RWPE2 (cell line): Measurements from ENCODE around the gene BMPER.

Experiments used
- ATAC-seq: fragments of 200-7000 bp; cut with Tn5 transposase; 3 replicates; pipeline ENCODE4 v1.9.1; 2021; ENCODE audit warnings: low read depth
- DNase-seq: peaks from one replicate; pipeline ENCODE4 v3.0.0-alpha.2; 2020; ENCODE audit warnings: low spot score
- H3K27ac ChIP-seq: fragments of 450-650 bp; 2 replicates; pipeline ENCODE4 v1.5.1; 2017; ENCODE audit warnings: mild to moderate bottlenecking; ENCODE audit not compliant: poor library complexity, severe bottlenecking
- H3K27me3 ChIP-seq: fragments of 250-450 bp; sonication (Bioruptor Pico); 2 replicates; pipeline ENCODE4 v1.5.1; 2021; ENCODE audit warnings: mild to moderate bottlenecking, moderate library complexity; ENCODE audit not compliant: insufficient read depth, poor library complexity, severe bottlenecking
- H3K36me3 ChIP-seq: fragments of 250-450 bp; sonication (Bioruptor Pico); 2 replicates; pipeline ENCODE4 v1.5.1; 2020; ENCODE audit warnings: low read depth, mild to moderate bottlenecking, moderate library complexity
- H3K4me1 ChIP-seq: fragments of 250-450 bp; sonication (Bioruptor Pico); 2 replicates; pipeline ENCODE4 v1.5.1; 2021; ENCODE audit warnings: mild to moderate bottlenecking, moderate library complexity; ENCODE audit not compliant: insufficient read depth, poor library complexity, severe bottlenecking
- H3K4me3 ChIP-seq: fragments of 250-450 bp; sonication (Bioruptor Pico); 2 replicates; pipeline ENCODE4 v1.5.1; 2021; ENCODE audit warnings: mild to moderate bottlenecking, moderate library complexity; ENCODE audit not compliant: severe bottlenecking
- H3K9me3 ChIP-seq: fragments of 250-450 bp; sonication (Bioruptor Pico); 2 replicates; pipeline ENCODE4 v1.5.1; 2021; ENCODE audit warnings: mild to moderate bottlenecking, moderate library complexity; ENCODE audit not compliant: severe bottlenecking
- TF ChIP-seq, protein P1 (sequence below): fragments of 450-650 bp; IDR thresholded peaks from one replicate; pipeline ENCODE4 v1.5.1; 2017; ENCODE audit warnings: mild to moderate bottlenecking, moderate library complexity; ENCODE audit not compliant: poor library complexity, severe bottlenecking

BMPER gene

GRCh38 chr7:33870120-33870519 is 35.2 kb upstream of the BMPER start:
- no peak overlapping the region for H3K4me3 ChIP-seq
- no peak for DNase-seq
- TF ChIP-seq, protein P1, sequence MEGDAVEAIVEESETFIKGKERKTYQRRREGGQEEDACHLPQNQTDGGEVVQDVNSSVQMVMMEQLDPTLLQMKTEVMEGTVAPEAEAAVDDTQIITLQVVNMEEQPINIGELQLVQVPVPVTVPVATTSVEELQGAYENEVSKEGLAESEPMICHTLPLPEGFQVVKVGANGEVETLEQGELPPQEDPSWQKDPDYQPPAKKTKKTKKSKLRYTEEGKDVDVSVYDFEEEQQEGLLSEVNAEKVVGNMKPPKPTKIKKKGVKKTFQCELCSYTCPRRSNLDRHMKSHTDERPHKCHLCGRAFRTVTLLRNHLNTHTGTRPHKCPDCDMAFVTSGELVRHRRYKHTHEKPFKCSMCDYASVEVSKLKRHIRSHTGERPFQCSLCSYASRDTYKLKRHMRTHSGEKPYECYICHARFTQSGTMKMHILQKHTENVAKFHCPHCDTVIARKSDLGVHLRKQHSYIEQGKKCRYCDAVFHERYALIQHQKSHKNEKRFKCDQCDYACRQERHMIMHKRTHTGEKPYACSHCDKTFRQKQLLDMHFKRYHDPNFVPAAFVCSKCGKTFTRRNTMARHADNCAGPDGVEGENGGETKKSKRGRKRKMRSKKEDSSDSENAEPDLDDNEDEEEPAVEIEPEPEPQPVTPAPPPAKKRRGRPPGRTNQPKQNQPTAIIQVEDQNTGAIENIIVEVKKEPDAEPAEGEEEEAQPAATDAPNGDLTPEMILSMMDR: no peak
- H3K27ac ChIP-seq: no peak overlapping the region
- ATAC-seq: no peak
- H3K4me1 ChIP-seq: peaks cover 16% of the 10 kb centered on the region
- H3K36me3 ChIP-seq: no peaks in the 10 kb centered on the region
- no peaks in the 10 kb centered on the region for H3K9me3 ChIP-seq
- H3K27me3 ChIP-seq: no peaks in the 10 kb centered on the region

GRCh38 chr7:33872870-33873269 is 32.5 kb upstream of the BMPER start:
- ATAC-seq (no peak), DNase-seq (no peak)
- Histone ChIP-seq H3K27ac (no peak overlapping the region), H3K4me1 (peaks cover 16% of the 10 kb centered on the region), H3K27me3 (no peaks in the 10 kb centered on the region), H3K4me3 (no peak overlapping the region), H3K36me3 (no peaks in the 10 kb centered on the region), H3K9me3 (no peaks in the 10 kb centered on the region)
- TF ChIP-seq, protein P1: no peak

DNA sequence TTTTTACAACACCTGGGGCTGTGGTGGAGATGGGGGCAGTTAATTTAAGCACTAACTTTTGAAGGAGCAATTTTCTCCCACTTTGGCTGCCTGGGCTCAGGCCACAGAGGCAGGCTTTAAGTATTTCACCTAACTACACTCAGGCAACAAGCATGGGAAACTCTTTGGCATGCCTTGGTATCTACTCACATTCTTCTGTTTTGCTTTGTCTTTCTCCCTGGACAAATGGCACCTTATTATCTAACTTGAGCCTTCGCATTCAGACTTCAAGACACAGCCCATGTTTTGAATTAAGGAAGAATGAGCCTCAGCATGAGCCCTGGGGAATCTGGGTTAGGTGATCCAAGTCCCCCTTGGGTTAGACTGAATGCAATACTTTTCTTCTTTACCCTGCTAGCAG is 31.8 kb upstream of the BMPER start:
- Histone ChIP-seq H3K4me1 (peaks cover 16% of the 10 kb centered on the region), H3K27me3 (no peaks in the 10 kb centered on the region), H3K36me3 (no peaks in the 10 kb centered on the region), H3K27ac (peak overlapping the region; percentile 77), H3K9me3 (no peaks in the 10 kb centered on the region), H3K4me3 (no peak overlapping the region)
- DNase-seq: no peak
- TF ChIP-seq, protein P1: no peak
- no peak for ATAC-seq

GRCh38 chr7:33873981-33874750 is 31.2 kb upstream of the BMPER start:
- DNase-seq (no peak), ATAC-seq (peak; percentile 95)
- Histone ChIP-seq H3K27me3 (no peaks in the 10 kb centered on the region), H3K9me3 (no peaks in the 10 kb centered on the region), H3K4me3 (no peak overlapping the region), H3K36me3 (no peaks in the 10 kb centered on the region), H3K27ac (peak overlapping the region; percentile 77), H3K4me1 (peaks cover 16% of the 10 kb centered on the region)
- TF ChIP-seq, protein P1: no peak

DNA sequence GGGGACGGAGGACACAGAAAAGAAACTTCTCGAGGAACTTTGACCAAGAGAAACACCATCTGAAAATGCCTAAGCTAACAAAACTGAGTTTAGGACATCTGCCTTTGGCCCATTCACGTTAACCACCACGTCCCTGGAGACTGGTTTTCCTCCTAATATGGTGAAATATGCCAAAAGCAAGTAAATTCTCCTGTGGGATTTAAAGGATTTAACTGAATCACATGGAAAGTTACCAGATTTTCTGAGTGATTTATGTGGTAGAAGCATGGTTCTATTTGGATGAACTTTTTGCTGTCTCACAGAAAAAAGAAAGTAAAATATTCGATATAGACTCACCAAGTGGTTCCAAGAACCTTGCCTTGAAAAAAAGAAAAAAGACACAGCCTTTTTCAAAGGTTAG is 30.4 kb upstream of the BMPER start:
- H3K9me3 ChIP-seq: no peaks in the 10 kb centered on the region
- TF ChIP-seq, protein P1: no peak

More for the DNA sequence above, 30.4 kb upstream of the BMPER start:
- Histone ChIP-seq H3K27me3 (no peaks in the 10 kb centered on the region), H3K4me3 (no peak overlapping the region), H3K27ac (peak overlapping the region; percentile 77), H3K36me3 (no peaks in the 10 kb centered on the region), H3K4me1 (peaks cover 16% of the 10 kb centered on the region)
- no peak for ATAC-seq
- no peak for DNase-seq
